H9 (cell line): Measurements from ENCODE around the gene NAP1L5. TPM values are rescaled to one million over a fixed set of nuclear protein-coding genes. Genes with fewer than 3 reads are reported as not detected.
A peak's percentile ranks its signal among the peaks of the same experiment; 100 is the strongest.

Experiments used
- DNase-seq: peaks from one replicate; pipeline ENCODE4 v3.0.0-alpha.2; 2017
- H2AFZ ChIP-seq: one replicate; pipeline ENCODE4 v1.6.1; 2013; ENCODE audit warnings: mild to moderate bottlenecking, low read length, control low read depth, moderate library complexity
- H2AK5ac ChIP-seq: 2 replicates; pipeline ENCODE4 v1.6.1; 2013; ENCODE audit warnings: low read length, control low read depth, mixed read lengths; ENCODE audit not compliant: insufficient read length
- H2BK120ac ChIP-seq: one replicate; pipeline ENCODE4 v1.6.1; 2013; ENCODE audit warnings: low read depth, mild to moderate bottlenecking, low read length, control low read depth, inconsistent platforms; ENCODE audit not compliant: poor library complexity, severe bottlenecking
- H2BK12ac ChIP-seq: 2 replicates; pipeline ENCODE4 v1.6.1; 2013; ENCODE audit warnings: low read length, control low read depth, mixed read lengths, low read depth; ENCODE audit not compliant: insufficient read length
- H2BK15ac ChIP-seq: 2 replicates; pipeline ENCODE4 v1.6.1; 2013; ENCODE audit warnings: low read depth, low read length, control low read depth
- H2BK20ac ChIP-seq: one replicate; pipeline ENCODE4 v1.6.1; 2013; ENCODE audit warnings: low read depth, mild to moderate bottlenecking, low read length, control low read depth, inconsistent platforms; ENCODE audit not compliant: poor library complexity, severe bottlenecking
- H2BK5ac ChIP-seq: 2 replicates; pipeline ENCODE4 v1.6.1; 2013; ENCODE audit warnings: low read length, control low read depth, mixed read lengths; ENCODE audit not compliant: insufficient read length
- H3K14ac ChIP-seq: 2 replicates; pipeline ENCODE4 v1.6.1; 2013; ENCODE audit warnings: low read length, control low read depth; ENCODE audit not compliant: insufficient read depth
- H3K18ac ChIP-seq: 2 replicates; pipeline ENCODE4 v1.6.1; 2013; ENCODE audit warnings: low read depth, mild to moderate bottlenecking, mixed read lengths, low read length, control low read depth; ENCODE audit not compliant: insufficient read length
- H3K23ac ChIP-seq: 2 replicates; pipeline ENCODE4 v1.6.1; 2013; ENCODE audit warnings: low read length, control low read depth, mixed read lengths, low read depth; ENCODE audit not compliant: insufficient read length
- H3K23me2 ChIP-seq: 2 replicates; pipeline ENCODE4 v1.6.1; 2013; ENCODE audit warnings: low read depth, mild to moderate bottlenecking, mixed read lengths, low read length, control low read depth; ENCODE audit not compliant: insufficient read length, poor library complexity, severe bottlenecking
- H3K27ac ChIP-seq: 2 replicates; pipeline ENCODE4 v1.5.1; 2013; ENCODE audit warnings: low read length, control low read depth, mixed read lengths, low read depth; ENCODE audit not compliant: insufficient read length
- H3K27me3 ChIP-seq: 2 replicates; pipeline ENCODE4 v1.6.1; 2013; ENCODE audit warnings: low read length, control low read depth, inconsistent platforms; ENCODE audit not compliant: insufficient read depth
- H3K4ac ChIP-seq: 2 replicates; pipeline ENCODE4 v1.6.1; 2013; ENCODE audit warnings: low read depth, mild to moderate bottlenecking, control low read depth, inconsistent platforms, low read length, moderate library complexity
- H3K4me1 ChIP-seq: 2 replicates; pipeline ENCODE4 v1.6.1; 2013; ENCODE audit warnings: low read length, control low read depth, inconsistent platforms; ENCODE audit not compliant: insufficient read depth
- H3K4me2 ChIP-seq: 2 replicates; pipeline ENCODE4 v1.6.1; 2013; ENCODE audit warnings: low read length, control low read depth, mixed read lengths; ENCODE audit not compliant: insufficient read length, insufficient read depth
- H3K56ac ChIP-seq: 2 replicates; pipeline ENCODE4 v1.6.1; 2013; ENCODE audit warnings: low read depth, mild to moderate bottlenecking, mixed read lengths, low read length, control low read depth; ENCODE audit not compliant: insufficient read length
- H3K79me1 ChIP-seq: 2 replicates; pipeline ENCODE4 v1.6.1; 2013; ENCODE audit warnings: low read depth, mild to moderate bottlenecking, moderate library complexity, low read length, control low read depth, inconsistent platforms; ENCODE audit not compliant: insufficient read depth, poor library complexity, severe bottlenecking
- H3K79me2 ChIP-seq: 2 replicates; pipeline ENCODE4 v1.6.1; 2013; ENCODE audit warnings: low read length, control low read depth, inconsistent platforms; ENCODE audit not compliant: insufficient read depth
- H3K9ac ChIP-seq: 2 replicates; pipeline ENCODE4 v1.6.1; 2013; ENCODE audit warnings: low read length, control low read depth, mixed read lengths; ENCODE audit not compliant: insufficient read length; ENCODE audit errors: extremely low read depth
- H3K9me3 ChIP-seq: one replicate; pipeline ENCODE4 v1.6.1; 2013; ENCODE audit warnings: low read depth, low read length, inconsistent platforms; ENCODE audit not compliant: control insufficient read depth
- H3T11ph ChIP-seq: one replicate; pipeline ENCODE4 v1.6.1; 2013; ENCODE audit warnings: mild to moderate bottlenecking, low read length, control low read depth, inconsistent platforms
- H4K20me1 ChIP-seq: one replicate; pipeline ENCODE4 v1.6.1; 2013; ENCODE audit not compliant: control insufficient read depth, insufficient read length, insufficient read depth
- H4K5ac ChIP-seq: 2 replicates; pipeline ENCODE4 v1.6.1; 2013; ENCODE audit warnings: low read depth, mild to moderate bottlenecking, mixed read lengths, low read length, control low read depth; ENCODE audit not compliant: insufficient read length
- H4K8ac ChIP-seq: replicated peaks from 2 replicates; pipeline ENCODE4 v1.6.1; 2013; ENCODE audit warnings: low read length, control low read depth, mixed read lengths, low read depth; ENCODE audit not compliant: insufficient read length
- H4K91ac ChIP-seq: 2 replicates; pipeline ENCODE4 v1.6.1; 2013; ENCODE audit warnings: low read depth, mild to moderate bottlenecking, moderate library complexity, mixed read lengths, low read length, control low read depth; ENCODE audit not compliant: insufficient read length
- H3K27ac Mint-ChIP-seq, 3 experiments: 2 replicates in 2 of 3; 3 replicates in 1 of 3; pipeline ENCODE4 v1.8.0; 2020 to 2021; ENCODE audit warnings: mixed read lengths in 3 of 3, mild to moderate bottlenecking in 1 of 3, moderate library complexity in 1 of 3
- H3K27me3 Mint-ChIP-seq: 2 replicates; pipeline ENCODE4 v1.8.0; 2021; ENCODE audit warnings: low read depth, mild to moderate bottlenecking, moderate library complexity, mixed read lengths
- H3K36me3 Mint-ChIP-seq, 3 experiments: 2 replicates in 2 of 3; 3 replicates in 1 of 3; pipeline ENCODE4 v1.8.0; 2020 to 2021; ENCODE audit warnings: low read depth in 3 of 3, mixed read lengths in 3 of 3; ENCODE audit not compliant: insufficient read depth in 1 of 3
- H3K4me1 Mint-ChIP-seq, 2 experiments: 2 replicates each; pipeline ENCODE4 v1.8.0; 2020; ENCODE audit warnings: mixed read lengths in 2 of 2
- H3K4me3 Mint-ChIP-seq, 2 experiments: 2 replicates in 1 of 2; 3 replicates in 1 of 2; pipeline ENCODE4 v1.8.0; 2020 to 2021; ENCODE audit warnings: mild to moderate bottlenecking in 2 of 2, mixed read lengths in 2 of 2, moderate library complexity in 1 of 2
- H3K9me3 Mint-ChIP-seq, 2 experiments: 2 replicates in 1 of 2; 3 replicates in 1 of 2; pipeline ENCODE4 v1.8.0; 2020; ENCODE audit warnings: mild to moderate bottlenecking in 2 of 2, mixed read lengths in 2 of 2, moderate library complexity in 1 of 2
- WGBS: extraction: QIAGEN DNeasy Blood & Tissue Kit; methylation state at CpG from one replicate; pipeline ENCODE4 v1.1.7; 2013; ENCODE audit warnings: missing lambda C conversion rate, low lambda C conversion rate, mixed read lengths; ENCODE audit not compliant: insufficient read length; ENCODE audit errors: extremely low coverage; 5-methylcytosine and 5-hydroxymethylcytosine counted together
- total RNA-seq: library from RNA; stranded (reverse); gene quantifications from 2 replicates; pipeline ENCODE4 v1.2.1, GENCODE V29; 2021
- TF ChIP-seq, protein P1 (sequence below): fragments of 200-600 bp; sonication (generic); conservative IDR thresholded peaks from 3 replicates; pipeline ENCODE4 v1.8.0; 2021; ENCODE audit warnings: antibody characterized with exemption, mild to moderate bottlenecking

Gene NAP1L5
- total RNA-seq, 1 experiment from 2014 or later, result 2.2 TPM

DNA sequence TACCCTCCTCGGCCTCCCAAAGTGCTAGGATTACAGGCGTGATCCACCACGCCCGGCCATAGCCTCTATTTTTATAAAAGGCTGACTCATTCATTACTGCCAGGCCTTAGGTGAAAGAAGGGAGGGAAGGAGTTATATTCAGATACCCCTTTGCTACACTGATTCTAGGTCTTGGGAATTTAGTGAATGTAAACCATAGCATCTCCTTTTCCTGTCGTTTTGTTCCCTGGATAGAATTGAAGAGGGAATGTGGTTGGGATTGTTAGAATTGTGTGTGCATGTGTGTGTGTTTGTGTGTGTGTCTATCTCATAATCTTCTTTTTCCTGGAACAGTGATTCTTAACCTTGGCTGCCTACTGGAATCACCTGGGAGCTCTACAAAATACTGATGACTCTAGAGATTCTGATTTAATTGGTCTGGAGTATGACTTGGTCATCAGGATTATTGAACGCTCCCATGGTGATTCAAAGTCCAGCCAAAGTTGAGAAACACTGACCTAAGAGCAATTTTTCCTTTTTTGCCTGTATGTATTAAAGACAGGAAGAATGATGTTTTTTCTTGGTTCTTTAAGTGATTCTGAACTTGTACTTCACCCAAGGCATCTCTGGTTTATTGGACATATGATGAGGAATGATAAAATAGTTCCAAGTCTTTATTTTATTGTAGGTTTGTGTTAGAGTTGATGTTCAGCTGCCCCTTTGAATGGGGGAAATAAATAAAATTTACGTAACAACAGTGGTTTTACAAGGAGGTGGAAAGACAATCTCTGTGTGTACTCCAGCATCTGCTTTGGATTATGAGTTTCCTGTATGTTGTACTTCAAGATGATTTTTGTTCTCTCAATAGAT, 37.0 kb downstream of the NAP1L5 start:
- Histone ChIP-seq H4K5ac (no peak overlapping the region), H3K27ac (no peak overlapping the region), H2BK20ac (no peak overlapping the region), H3K9ac (no peak overlapping the region), H4K91ac (no peak overlapping the region), H3K27me3 (no peaks in the 10 kb centered on the region), H2AK5ac (no peak overlapping the region), H2BK12ac (no peak overlapping the region), H2BK5ac (no peak overlapping the region), H3K23me2 (no peaks in the 10 kb centered on the region), H3K9me3 (no peaks in the 10 kb centered on the region), H3K4me1 (no peaks in the 10 kb centered on the region), H2BK120ac (no peak overlapping the region), H4K20me1 (no peaks in the 10 kb centered on the region), H3K79me2 (no peaks in the 10 kb centered on the region), H3K79me1 (no peaks in the 10 kb centered on the region), H3K23ac (no peak overlapping the region), H4K8ac (no peak overlapping the region), H3K56ac (no peak overlapping the region), H3K4me2 (no peak overlapping the region), H2AFZ (no peak overlapping the region), H3K14ac (no peak overlapping the region), H3K4ac (no peak overlapping the region), H3K18ac (no peak overlapping the region), H2BK15ac (no peak overlapping the region), H3T11ph (no peak overlapping the region)
- TF ChIP-seq, protein P1, sequence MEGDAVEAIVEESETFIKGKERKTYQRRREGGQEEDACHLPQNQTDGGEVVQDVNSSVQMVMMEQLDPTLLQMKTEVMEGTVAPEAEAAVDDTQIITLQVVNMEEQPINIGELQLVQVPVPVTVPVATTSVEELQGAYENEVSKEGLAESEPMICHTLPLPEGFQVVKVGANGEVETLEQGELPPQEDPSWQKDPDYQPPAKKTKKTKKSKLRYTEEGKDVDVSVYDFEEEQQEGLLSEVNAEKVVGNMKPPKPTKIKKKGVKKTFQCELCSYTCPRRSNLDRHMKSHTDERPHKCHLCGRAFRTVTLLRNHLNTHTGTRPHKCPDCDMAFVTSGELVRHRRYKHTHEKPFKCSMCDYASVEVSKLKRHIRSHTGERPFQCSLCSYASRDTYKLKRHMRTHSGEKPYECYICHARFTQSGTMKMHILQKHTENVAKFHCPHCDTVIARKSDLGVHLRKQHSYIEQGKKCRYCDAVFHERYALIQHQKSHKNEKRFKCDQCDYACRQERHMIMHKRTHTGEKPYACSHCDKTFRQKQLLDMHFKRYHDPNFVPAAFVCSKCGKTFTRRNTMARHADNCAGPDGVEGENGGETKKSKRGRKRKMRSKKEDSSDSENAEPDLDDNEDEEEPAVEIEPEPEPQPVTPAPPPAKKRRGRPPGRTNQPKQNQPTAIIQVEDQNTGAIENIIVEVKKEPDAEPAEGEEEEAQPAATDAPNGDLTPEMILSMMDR, result no peak
- WGBS, result no CpG with 5 or more reads among the region's 7 CpGs
- Mint-ChIP-seq H3K9me3 (no peaks in the 10 kb centered on the region), H3K4me1 (peaks cover 6 to 14% of the 10 kb centered on the region in 2 experiments), H3K27ac (peak overlapping the region in 1 of 3 experiments; percentile 7; a peak in 1 of 7 replicates), H3K27me3 (no peaks in the 10 kb centered on the region), H3K4me3 (no peak overlapping the region), H3K36me3 (peaks cover 0 to 8% (median 6%) of the 10 kb centered on the region in 3 experiments; a peak in 3 of 7 replicates)
- DNase-seq, result no peak
